ENCODE results near the gene THOP1. TPM values are rescaled to one million over a fixed set of nuclear protein-coding genes. Genes with fewer than 3 reads are reported as not detected.

THOP1 gene
- total RNA-seq, 1 experiment from 2014 or later: 143 TPM

GRCh38 chr19:2806736-2807378 is 21.6 kb downstream of the THOP1 start:
- BruUV-seq (replicated peaks): no TSS peak
- DNase-seq (ENCODE audit: low read depth, low spot score) (no peak), ATAC-seq (no peak)
- no peak overlapping the region for H3K27ac ChIP-seq (ENCODE audit: low read length)
- H3K9me3 ChIP-seq (ENCODE audit: control insufficient read depth, insufficient read depth, low read depth, low read length): no peaks in the 10 kb centered on the region
- ChIA-PET POLR2A (no interaction called here), CTCF (no interaction called here)
- TF ChIP-seq SIN3A (IDR thresholded peaks at IDR 0.05; ENCODE audit: borderline replicate concordance, insufficient read depth, low read depth, low read length) (no peak), TCF7L2 (IDR thresholded peaks at IDR 0.05; ENCODE audit: low read depth, low read length) (no peak), POLR2AphosphoS5 (IDR thresholded peaks at IDR 0.05; ENCODE audit: low read depth, low read length) (no peak), REST (IDR thresholded peaks at IDR 0.05; ENCODE audit: insufficient read depth in 1 of 2, low read depth in 2 of 2, low read length in 1 of 2) (no peak)
- TF ChIP-seq, protein P1, sequence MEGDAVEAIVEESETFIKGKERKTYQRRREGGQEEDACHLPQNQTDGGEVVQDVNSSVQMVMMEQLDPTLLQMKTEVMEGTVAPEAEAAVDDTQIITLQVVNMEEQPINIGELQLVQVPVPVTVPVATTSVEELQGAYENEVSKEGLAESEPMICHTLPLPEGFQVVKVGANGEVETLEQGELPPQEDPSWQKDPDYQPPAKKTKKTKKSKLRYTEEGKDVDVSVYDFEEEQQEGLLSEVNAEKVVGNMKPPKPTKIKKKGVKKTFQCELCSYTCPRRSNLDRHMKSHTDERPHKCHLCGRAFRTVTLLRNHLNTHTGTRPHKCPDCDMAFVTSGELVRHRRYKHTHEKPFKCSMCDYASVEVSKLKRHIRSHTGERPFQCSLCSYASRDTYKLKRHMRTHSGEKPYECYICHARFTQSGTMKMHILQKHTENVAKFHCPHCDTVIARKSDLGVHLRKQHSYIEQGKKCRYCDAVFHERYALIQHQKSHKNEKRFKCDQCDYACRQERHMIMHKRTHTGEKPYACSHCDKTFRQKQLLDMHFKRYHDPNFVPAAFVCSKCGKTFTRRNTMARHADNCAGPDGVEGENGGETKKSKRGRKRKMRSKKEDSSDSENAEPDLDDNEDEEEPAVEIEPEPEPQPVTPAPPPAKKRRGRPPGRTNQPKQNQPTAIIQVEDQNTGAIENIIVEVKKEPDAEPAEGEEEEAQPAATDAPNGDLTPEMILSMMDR (IDR thresholded peaks at IDR 0.05): no peak
- no peaks in the 10 kb centered on the region for H3K36me3 ChIP-seq (ENCODE audit: control insufficient read depth, insufficient read depth, low read length)
- no peaks in the 10 kb centered on the region for H3K4me1 ChIP-seq (ENCODE audit: control insufficient read depth, insufficient read depth, low read length)
- in situ Hi-C loops (cut with HindIII; ENCODE audit: low pct_unique_long_range_greater_than_20kb, low sequenced_read_pairs) (no loop called here), intact Hi-C loops (cut with micrococcal nuclease; ENCODE audit: unreplicated experiment) (no loop called here)
- no peaks in the 10 kb centered on the region for H3K27me3 ChIP-seq (ENCODE audit: control insufficient read depth, insufficient read depth, low read length)
- no peak overlapping the region for H3K4me3 ChIP-seq (ENCODE audit: low read depth in 2 of 2, low read length in 2 of 2)

GRCh38 chr19:2807379-2808128 is 22.3 kb downstream of the THOP1 start:
- Histone ChIP-seq H3K9me3 (ENCODE audit: control insufficient read depth, insufficient read depth, low read depth, low read length) (no peaks in the 10 kb centered on the region), H3K27ac (ENCODE audit: low read length) (no peak overlapping the region), H3K4me3 (ENCODE audit: low read depth in 2 of 2, low read length in 2 of 2) (no peak overlapping the region), H3K4me1 (ENCODE audit: control insufficient read depth, insufficient read depth, low read length) (no peaks in the 10 kb centered on the region), H3K36me3 (ENCODE audit: control insufficient read depth, insufficient read depth, low read length) (no peaks in the 10 kb centered on the region), H3K27me3 (ENCODE audit: control insufficient read depth, insufficient read depth, low read length) (no peaks in the 10 kb centered on the region)
- POLR2A ChIA-PET: no interaction called here
- DNase-seq (ENCODE audit: low read depth, low spot score) (no peak), ATAC-seq (no peak)
- intact Hi-C loops (cut with micrococcal nuclease; ENCODE audit: unreplicated experiment) (no loop called here), in situ Hi-C loops (cut with HindIII; ENCODE audit: low pct_unique_long_range_greater_than_20kb, low sequenced_read_pairs) (no loop called here)
- CTCF ChIA-PET: no interaction called here
- BruUV-seq (replicated peaks): no TSS peak
- no peak for TF ChIP-seq SIN3A (IDR thresholded peaks at IDR 0.05; ENCODE audit: borderline replicate concordance, insufficient read depth, low read depth, low read length)
- TF ChIP-seq, protein P1 (IDR thresholded peaks at IDR 0.05): no peak
- no peak for TF ChIP-seq POLR2AphosphoS5 (IDR thresholded peaks at IDR 0.05; ENCODE audit: low read depth, low read length)
- TF ChIP-seq TCF7L2 (IDR thresholded peaks at IDR 0.05; ENCODE audit: low read depth, low read length): no peak
- no peak for TF ChIP-seq REST (IDR thresholded peaks at IDR 0.05; ENCODE audit: insufficient read depth in 1 of 2, low read depth in 2 of 2, low read length in 1 of 2)

Measured in Panc1 (cell line).